ENCODE data around the gene MRPS5. TPM values are rescaled to one million over a fixed set of nuclear protein-coding genes. Genes with fewer than 3 reads are reported as not detected.
A peak's percentile ranks its signal among the peaks of the same experiment; 100 is the strongest.

The MRPS5 gene
- total RNA-seq = 66.9 and 116 TPM in 2 replicates
- 73.5 and 118 TPM in 2 replicates for polyA plus RNA-seq

GRCh38 chr2:95121407-95122196 is at the start of gene MRPS5:
MRPS5 (minus strand) TSS chr2:95121808; CDS start chr2:95121791, 17 bp downstream.
- H3K36me3 ChIP-seq = peaks cover under 1% of the 10 kb centered on the region
- peak within 1 kb of the TSS; percentile 96 for H3K27ac ChIP-seq
- DNase-seq (ENCODE audit: low read depth in 1 of 2, low spot score in 1 of 2) = peak; percentile 76 to 91
- H3K27me3 ChIP-seq = no peaks in the 10 kb centered on the region
- H3K9me3 ChIP-seq (ENCODE audit: low read depth) = no peaks in the 10 kb centered on the region
- no peaks in the 10 kb centered on the region for H3K4me1 ChIP-seq (ENCODE audit: low read depth)
- TF ChIP-seq, protein P1, sequence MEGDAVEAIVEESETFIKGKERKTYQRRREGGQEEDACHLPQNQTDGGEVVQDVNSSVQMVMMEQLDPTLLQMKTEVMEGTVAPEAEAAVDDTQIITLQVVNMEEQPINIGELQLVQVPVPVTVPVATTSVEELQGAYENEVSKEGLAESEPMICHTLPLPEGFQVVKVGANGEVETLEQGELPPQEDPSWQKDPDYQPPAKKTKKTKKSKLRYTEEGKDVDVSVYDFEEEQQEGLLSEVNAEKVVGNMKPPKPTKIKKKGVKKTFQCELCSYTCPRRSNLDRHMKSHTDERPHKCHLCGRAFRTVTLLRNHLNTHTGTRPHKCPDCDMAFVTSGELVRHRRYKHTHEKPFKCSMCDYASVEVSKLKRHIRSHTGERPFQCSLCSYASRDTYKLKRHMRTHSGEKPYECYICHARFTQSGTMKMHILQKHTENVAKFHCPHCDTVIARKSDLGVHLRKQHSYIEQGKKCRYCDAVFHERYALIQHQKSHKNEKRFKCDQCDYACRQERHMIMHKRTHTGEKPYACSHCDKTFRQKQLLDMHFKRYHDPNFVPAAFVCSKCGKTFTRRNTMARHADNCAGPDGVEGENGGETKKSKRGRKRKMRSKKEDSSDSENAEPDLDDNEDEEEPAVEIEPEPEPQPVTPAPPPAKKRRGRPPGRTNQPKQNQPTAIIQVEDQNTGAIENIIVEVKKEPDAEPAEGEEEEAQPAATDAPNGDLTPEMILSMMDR (IDR thresholded peaks at IDR 0.05; ENCODE audit: low read depth, low read length) = peak; percentile 4
- peak within 1 kb of the TSS; percentile 93 for H3K4me3 ChIP-seq

GRCh38 chr2:95166065-95166763 is 44.6 kb upstream of the MRPS5 start:
- Histone ChIP-seq H3K36me3 (no peaks in the 10 kb centered on the region), H3K4me1 (ENCODE audit: low read depth) (peaks cover 11% of the 10 kb centered on the region), H3K27me3 (no peaks in the 10 kb centered on the region), H3K4me3 (peak overlapping the region; percentile 75), H3K9me3 (ENCODE audit: low read depth) (no peaks in the 10 kb centered on the region), H3K27ac (peak overlapping the region; percentile 96)
- no peak for DNase-seq (ENCODE audit: low read depth in 1 of 2, low spot score in 1 of 2)
- TF ChIP-seq, protein P1 (IDR thresholded peaks at IDR 0.05; ENCODE audit: low read depth, low read length) = no peak

DNA sequence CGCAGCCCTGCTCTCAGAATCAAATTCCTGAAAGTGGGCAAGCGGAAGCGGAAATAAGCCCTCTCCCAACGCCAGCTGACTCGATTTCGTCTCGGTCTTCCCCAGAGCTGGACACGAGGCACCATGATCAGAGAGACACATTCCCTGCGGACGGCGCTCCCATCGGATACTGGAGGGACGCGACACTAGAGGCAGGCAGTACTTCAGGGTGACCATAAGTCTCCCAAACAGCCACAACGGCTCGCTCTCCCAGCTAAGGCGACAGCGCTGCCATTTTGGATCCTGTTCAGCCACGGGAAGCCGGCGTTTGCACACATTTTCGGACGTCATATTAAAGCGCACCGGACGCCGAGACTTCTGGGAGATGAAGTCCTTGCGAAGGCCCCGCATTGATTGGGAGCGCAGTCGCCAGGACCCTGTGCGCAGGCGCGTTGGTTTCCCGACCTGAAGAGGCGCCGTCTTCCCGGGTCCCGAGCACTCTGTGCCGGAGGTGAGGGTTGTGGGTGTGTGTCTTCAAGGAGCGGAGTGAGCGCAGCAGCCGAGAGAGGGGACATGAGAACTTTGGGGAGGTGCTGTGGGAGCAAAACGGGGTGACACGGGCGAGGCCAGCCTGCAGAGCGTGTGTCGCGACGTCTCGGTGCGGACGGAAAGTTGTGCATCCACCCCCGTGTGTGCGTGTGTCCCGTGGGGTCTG is 43.9 kb upstream of the MRPS5 start, which contains the start of gene ZNF2:
Gene ZNF2 (plus strand): TSS at position 439 of the 694 bp plus-strand sequence. CDS start 10,418 bp downstream, outside the sequence.
- TF ChIP-seq, protein P1 (IDR thresholded peaks at IDR 0.05; ENCODE audit: low read depth, low read length) = no peak
- H3K27ac ChIP-seq = peak within 1 kb of the TSS; percentile 96
- H3K4me3 ChIP-seq = peak within 1 kb of the TSS; percentile 75
- H3K9me3 ChIP-seq (ENCODE audit: low read depth) = no peaks in the 10 kb centered on the region
- H3K4me1 ChIP-seq (ENCODE audit: low read depth) = peaks cover 11% of the 10 kb centered on the region
- DNase-seq (ENCODE audit: low read depth in 1 of 2, low spot score in 1 of 2) = peak; percentile 99
- no peaks in the 10 kb centered on the region for H3K36me3 ChIP-seq
- no peaks in the 10 kb centered on the region for H3K27me3 ChIP-seq

- H3K36me3 ChIP-seq = no peaks in the 10 kb centered on the region
- no peak for DNase-seq (ENCODE audit: low read depth in 1 of 2, low spot score in 1 of 2)
- no peaks in the 10 kb centered on the region for H3K9me3 ChIP-seq (ENCODE audit: low read depth)
- peak overlapping the region; percentile 96 for H3K27ac ChIP-seq
- H3K4me1 ChIP-seq (ENCODE audit: low read depth) = peaks cover 11% of the 10 kb centered on the region
- TF ChIP-seq, protein P1 (IDR thresholded peaks at IDR 0.05; ENCODE audit: low read depth, low read length) = no peak
- peak overlapping the region; percentile 75 for H3K4me3 ChIP-seq
- no peaks in the 10 kb centered on the region for H3K27me3 ChIP-seq
Measured at GRCh38 chr2:95165030-95165370, 43.4 kb upstream of the MRPS5 start.

DNA sequence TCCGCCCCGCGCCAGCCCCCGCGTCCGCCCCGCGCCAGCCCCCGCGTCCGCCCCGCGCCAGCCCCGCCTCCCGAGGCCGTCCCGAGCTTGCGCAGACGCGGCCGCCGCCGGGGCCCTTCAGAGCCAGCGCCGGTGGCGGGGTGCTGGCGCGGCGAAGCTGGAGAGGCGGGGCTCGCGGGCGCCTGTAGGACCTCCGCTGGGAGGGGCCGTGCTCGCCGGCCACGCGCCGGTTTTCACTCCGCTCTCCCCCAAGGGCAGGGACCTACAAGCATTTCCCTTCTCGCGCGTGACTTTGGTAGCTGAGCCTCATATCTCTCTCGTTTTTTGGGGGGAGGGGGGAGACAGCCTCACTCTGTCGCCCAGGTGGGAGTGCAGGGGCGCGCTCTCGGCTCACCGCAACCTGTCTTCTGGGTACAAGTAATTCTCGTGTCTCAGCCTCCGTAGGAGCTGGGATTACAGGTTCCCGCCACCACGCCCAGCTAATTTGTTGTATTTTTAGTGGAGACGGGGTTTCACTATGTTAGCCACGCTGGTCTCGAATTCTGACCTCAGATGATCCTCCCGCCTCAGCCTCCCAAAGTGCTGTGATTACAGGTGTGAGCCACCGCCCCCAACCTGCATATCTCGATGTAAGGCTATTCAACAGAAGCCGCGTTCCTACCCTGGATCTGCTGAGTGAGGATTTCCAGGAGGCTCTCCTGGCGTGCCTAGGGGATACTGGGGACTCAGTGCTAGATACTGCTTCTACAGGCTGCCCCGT is 38.3 kb upstream of the MRPS5 start, which contains the start of gene ZNF514:
Gene ZNF514 (minus strand): TSS at position 159 of the 760 bp plus-strand sequence. CDS start 6,595 bp downstream, outside the sequence.
- peaks cover 6% of the 10 kb centered on the region for H3K4me1 ChIP-seq (ENCODE audit: low read depth)
- peaks cover 2% of the 10 kb centered on the region for H3K36me3 ChIP-seq
- H3K4me3 ChIP-seq = peak within 1 kb of the TSS; percentile 72
- peak within 1 kb of the TSS; percentile 71 for H3K27ac ChIP-seq
- no peaks in the 10 kb centered on the region for H3K9me3 ChIP-seq (ENCODE audit: low read depth)
- peak; percentile 85 to 91 for DNase-seq (ENCODE audit: low read depth in 1 of 2, low spot score in 1 of 2)
- no peaks in the 10 kb centered on the region for H3K27me3 ChIP-seq
- TF ChIP-seq, protein P1 (IDR thresholded peaks at IDR 0.05; ENCODE audit: low read depth, low read length) = no peak

Measured in cardiac muscle cell (in vitro differentiated cells and primary cell).